SK-N-SH (cell line): ENCODE results near the gene POU2AF1. TPM values are rescaled to one million over a fixed set of nuclear protein-coding genes. Genes with fewer than 3 reads are reported as not detected.

ENCODE experiments used
- CTCF ChIA-PET: fragments of 300-600, 350-600 bp; formaldehyde crosslinking; extraction: SDS; loops from one replicate; lab custom pipeline; 2021; lab: Yijun Ruan, JAX
- POLR2A ChIA-PET: fragments of 350-600 bp; sonication (Branson Sonifier 250); formaldehyde crosslinking; extraction: SDS; loops from one replicate; lab custom pipeline; 2020; ENCODE audit warnings: antibody characterized with exemption, inconsistent platforms; lab: Yijun Ruan, JAX
- DNase-seq: peaks from one replicate; pipeline ENCODE4 v3.0.0; 2012
- H2AFZ ChIP-seq: fragments of 200-600 bp; sonication (generic); 2 replicates; pipeline ENCODE4 v1.8.1; 2016; ENCODE audit warnings: antibody characterized with exemption, mild to moderate bottlenecking, low read depth
- H3F3A ChIP-seq: fragments of 200-600 bp; sonication (generic); replicated peaks from 2 replicates; pipeline ENCODE3; 2016; ENCODE audit warnings: antibody characterized with exemption, mild to moderate bottlenecking; ENCODE audit not compliant: insufficient read depth
- H3K27ac ChIP-seq, 2 experiments: fragments of 200-500 bp in 1 of 2; fragments of 200-600 bp in 1 of 2; sonication (Bioruptor generic) in 1 of 2; sonication (generic), shearing (Covaris generic) in 1 of 2; 2 replicates each; pipeline versions ENCODE4 v1.5.1 to v1.6.1; 2014 to 2016; ENCODE audit warnings: low read depth in 2 of 2, inconsistent platforms in 1 of 2, low read length in 1 of 2, mild to moderate bottlenecking in 1 of 2, mixed read lengths in 1 of 2
- H3K27me3 ChIP-seq: fragments of 200-600 bp; sonication (generic), shearing (Covaris generic); 2 replicates; pipeline ENCODE4 v1.6.1; 2016; ENCODE audit warnings: mixed run types; ENCODE audit not compliant: insufficient read depth
- H3K36me3 ChIP-seq, 2 experiments: fragments of 200-500 bp in 1 of 2; fragments of 200-600 bp in 1 of 2; sonication (Bioruptor generic) in 1 of 2; sonication (generic) in 1 of 2; replicated peaks in 1 of 2; 2 replicates each; pipeline versions ENCODE3 to v1.5.1; 2014 to 2016; ENCODE audit warnings: low read length in 1 of 2, mild to moderate bottlenecking in 1 of 2; ENCODE audit not compliant: insufficient read depth in 2 of 2, control insufficient read depth in 1 of 2
- H3K4me1 ChIP-seq, 2 experiments: fragments of 200-500 bp in 1 of 2; fragments of 200-600 bp in 1 of 2; sonication (Bioruptor generic) in 1 of 2; sonication (generic), shearing (Covaris generic) in 1 of 2; 2 replicates each; pipeline versions ENCODE4 v1.5.1 to v1.6.1; 2014 to 2016; ENCODE audit warnings: low read depth in 1 of 2, low read length in 1 of 2, mixed run types in 1 of 2; ENCODE audit not compliant: insufficient read depth in 2 of 2, control insufficient read depth in 1 of 2
- H3K4me2 ChIP-seq: fragments of 200-600 bp; sonication (generic), shearing (Covaris generic); 2 replicates; pipeline ENCODE4 v1.6.1; 2017; ENCODE audit warnings: mixed run types
- H3K4me3 ChIP-seq, 2 experiments: fragments of 200-500 bp in 1 of 2; fragments of 200-600 bp in 1 of 2; sonication (Bioruptor generic) in 1 of 2; sonication (generic), shearing (Covaris generic) in 1 of 2; 2 replicates each; pipeline versions ENCODE4 v1.5.1 to v1.8.1; 2014 to 2016; ENCODE audit warnings: low read depth in 2 of 2, inconsistent platforms in 1 of 2, low read length in 1 of 2, mild to moderate bottlenecking in 1 of 2, mixed read lengths in 1 of 2, moderate library complexity in 1 of 2
- H3K79me2 ChIP-seq: fragments of 200-600 bp; sonication (generic); 2 replicates; pipeline ENCODE4 v1.8.1; 2017; ENCODE audit warnings: mild to moderate bottlenecking; ENCODE audit not compliant: insufficient read depth
- H3K9ac ChIP-seq: fragments of 200-600 bp; sonication (generic); 2 replicates; pipeline ENCODE4 v1.6.1; 2017; ENCODE audit warnings: mixed run types
- H3K9me2 ChIP-seq: fragments of 200-600 bp; sonication (generic); 2 replicates; pipeline ENCODE4 v1.6.1; 2017; ENCODE audit warnings: mixed run types
- H3K9me3 ChIP-seq: fragments of 200-600 bp; sonication (generic); 2 replicates; pipeline ENCODE4 v1.6.1; 2017; ENCODE audit warnings: mixed run types, mild to moderate bottlenecking, moderate library complexity
- H4K20me1 ChIP-seq: fragments of 200-600 bp; sonication (generic); 2 replicates; pipeline ENCODE4 v1.6.1; 2017; ENCODE audit warnings: mild to moderate bottlenecking, mixed run types; ENCODE audit not compliant: insufficient read depth
- EP300 ChIP-seq, 2 experiments: IDR thresholded peaks; 2 replicates each; pipeline versions ENCODE4 v1.4.0 to v1.6.1; 2012; ENCODE audit warnings: borderline replicate concordance in 1 of 2, low read depth in 1 of 2, low read length in 1 of 2
- EZH2phosphoT487 ChIP-seq: fragments of 200-600 bp; sonication (generic); IDR thresholded peaks from 2 replicates; pipeline ENCODE4 v1.6.1; 2017; ENCODE audit warnings: low read depth, mixed run types, mild to moderate bottlenecking, antibody characterized with exemption, moderate library complexity, borderline replicate concordance
- FOXM1 ChIP-seq: IDR thresholded peaks from 2 replicates; pipeline ENCODE4 v1.4.0; 2012; ENCODE audit warnings: low read depth, mild to moderate bottlenecking
- GATA2 ChIP-seq: sonication (generic); formaldehyde crosslinking; IDR thresholded peaks from 2 replicates; pipeline ENCODE4 v1.5.0; 2020; ENCODE audit warnings: mild to moderate bottlenecking, missing genetic modification reagents
- JUND ChIP-seq: IDR thresholded peaks from 2 replicates; pipeline ENCODE4 v1.4.0; 2012
- MEF2A ChIP-seq: IDR thresholded peaks from 2 replicates; pipeline ENCODE4 v1.4.0; 2012; ENCODE audit warnings: low read depth, borderline replicate concordance
- MXI1 ChIP-seq: IDR thresholded peaks from 2 replicates; pipeline ENCODE4 v1.6.1; 2012; ENCODE audit warnings: mild to moderate bottlenecking, low read depth, low read length, improper control_type of control experiment
- NRF1 ChIP-seq: IDR thresholded peaks from 2 replicates; pipeline ENCODE4 v1.6.1; 2012; ENCODE audit warnings: low read depth, mild to moderate bottlenecking, low read length
- POLR2AphosphoS5 ChIP-seq: IDR thresholded peaks from 2 replicates; pipeline ENCODE4 v1.6.1; 2012; ENCODE audit warnings: low read depth, low read length
- RCOR1 ChIP-seq: fragments of 150-350 bp; IDR thresholded peaks from 2 replicates; pipeline ENCODE4 v1.6.1; 2017; ENCODE audit warnings: antibody characterized with exemption, low read length
- TAF1 ChIP-seq: IDR thresholded peaks from 2 replicates; pipeline ENCODE4 v1.6.1; 2012; ENCODE audit warnings: low read depth, mild to moderate bottlenecking, low read length, moderate library complexity, borderline replicate concordance
- TCF12 ChIP-seq: IDR thresholded peaks from 2 replicates; pipeline ENCODE4 v1.4.0; 2012
- YY1 ChIP-seq: IDR thresholded peaks from 2 replicates; pipeline ENCODE4 v1.4.0; 2012; ENCODE audit warnings: low read depth, mild to moderate bottlenecking
- WGBS: methylation state at CpG from one replicate; pipeline ENCODE4 v1.1.6; 2017; ENCODE audit warnings: low lambda C conversion rate; 5-methylcytosine and 5-hydroxymethylcytosine counted together
- polyA plus RNA-seq, 3 experiments: library from polyadenylated mRNA; depleted of rRNA; stranded (reverse); fragments of >200 nt; gene quantifications; 2 replicates each; pipeline ENCODE4 v1.2.3, GENCODE V29; 2012
- TF ChIP-seq, protein P1 (sequence below): fragments of 200-600 bp; sonication (generic); IDR thresholded peaks from 2 replicates; pipeline ENCODE4 v1.6.1; 2017; ENCODE audit warnings: antibody characterized with exemption, mild to moderate bottlenecking, moderate library complexity
- TF ChIP-seq, protein P2 (sequence below): fragments of 150-350 bp; IDR thresholded peaks from 2 replicates; pipeline ENCODE4 v1.6.1; 2017; ENCODE audit warnings: antibody characterized with exemption, low read length, low read depth, borderline replicate concordance
- TF ChIP-seq, protein P3 (sequence below): IDR thresholded peaks from 2 replicates; pipeline ENCODE4 v1.4.0; 2012; ENCODE audit warnings: low read depth, borderline replicate concordance

POU2AF1 gene
- polyA plus RNA-seq, 1 of the 3 experiments (the other 2 are of a cell fraction) = 0.07 TPM

DNA sequence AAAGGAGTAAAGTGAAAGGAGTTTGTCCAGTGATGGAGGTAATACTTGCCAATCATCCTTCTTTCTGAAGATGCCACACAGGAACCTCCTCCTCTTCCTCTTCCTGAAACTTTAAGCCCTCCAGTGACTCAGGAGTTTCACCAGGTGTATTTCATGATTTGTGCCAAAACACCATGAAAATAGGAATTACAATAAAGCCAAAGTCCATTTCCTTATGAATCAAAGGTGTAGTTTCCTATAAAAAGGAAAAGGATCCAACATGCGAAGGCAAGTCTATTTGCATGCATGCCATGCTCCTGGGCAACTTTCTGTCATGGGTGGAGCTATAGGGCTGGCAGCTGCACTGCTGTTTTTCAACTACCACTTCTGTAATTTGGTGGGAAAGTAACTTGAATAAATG lies 9.8 kb upstream of the POU2AF1 start (continued):
- TF ChIP-seq, protein P1, sequence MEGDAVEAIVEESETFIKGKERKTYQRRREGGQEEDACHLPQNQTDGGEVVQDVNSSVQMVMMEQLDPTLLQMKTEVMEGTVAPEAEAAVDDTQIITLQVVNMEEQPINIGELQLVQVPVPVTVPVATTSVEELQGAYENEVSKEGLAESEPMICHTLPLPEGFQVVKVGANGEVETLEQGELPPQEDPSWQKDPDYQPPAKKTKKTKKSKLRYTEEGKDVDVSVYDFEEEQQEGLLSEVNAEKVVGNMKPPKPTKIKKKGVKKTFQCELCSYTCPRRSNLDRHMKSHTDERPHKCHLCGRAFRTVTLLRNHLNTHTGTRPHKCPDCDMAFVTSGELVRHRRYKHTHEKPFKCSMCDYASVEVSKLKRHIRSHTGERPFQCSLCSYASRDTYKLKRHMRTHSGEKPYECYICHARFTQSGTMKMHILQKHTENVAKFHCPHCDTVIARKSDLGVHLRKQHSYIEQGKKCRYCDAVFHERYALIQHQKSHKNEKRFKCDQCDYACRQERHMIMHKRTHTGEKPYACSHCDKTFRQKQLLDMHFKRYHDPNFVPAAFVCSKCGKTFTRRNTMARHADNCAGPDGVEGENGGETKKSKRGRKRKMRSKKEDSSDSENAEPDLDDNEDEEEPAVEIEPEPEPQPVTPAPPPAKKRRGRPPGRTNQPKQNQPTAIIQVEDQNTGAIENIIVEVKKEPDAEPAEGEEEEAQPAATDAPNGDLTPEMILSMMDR = no peak
- TF ChIP-seq POLR2AphosphoS5 = no peak
- no peak for TF ChIP-seq TCF12
- TF ChIP-seq RCOR1 = no peak

DNA sequence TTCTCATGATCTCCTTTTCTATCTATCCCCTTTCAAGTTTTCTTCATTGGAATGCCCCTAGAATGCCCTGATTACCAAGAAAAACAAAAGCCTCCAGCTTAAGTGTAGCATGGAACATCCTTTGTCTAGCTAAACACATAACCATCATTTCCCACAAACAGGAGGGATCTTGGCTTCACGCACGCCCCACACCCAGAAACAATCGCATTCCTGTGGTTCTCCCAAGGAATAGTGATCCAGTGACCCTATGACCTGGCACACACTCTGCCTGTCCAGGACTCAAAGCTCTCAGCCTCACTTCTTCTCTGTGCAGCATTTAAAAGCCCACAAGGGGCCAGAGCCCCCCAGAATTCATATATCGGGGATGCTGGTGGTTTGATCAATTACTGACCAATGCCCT lies 9.3 kb upstream of the POU2AF1 start:
- TF ChIP-seq YY1 (no peak), TAF1 (no peak), EP300 (IDR thresholded peaks at IDR 0.05; ENCODE audit: borderline replicate concordance in 1 of 2, low read depth in 1 of 2, low read length in 1 of 2) (no peak), NRF1 (no peak), FOXM1 (no peak), GATA2 (no peak), EZH2phosphoT487 (no peak), MEF2A (no peak), JUND (no peak), MXI1 (no peak)
- TF ChIP-seq, protein P2, sequence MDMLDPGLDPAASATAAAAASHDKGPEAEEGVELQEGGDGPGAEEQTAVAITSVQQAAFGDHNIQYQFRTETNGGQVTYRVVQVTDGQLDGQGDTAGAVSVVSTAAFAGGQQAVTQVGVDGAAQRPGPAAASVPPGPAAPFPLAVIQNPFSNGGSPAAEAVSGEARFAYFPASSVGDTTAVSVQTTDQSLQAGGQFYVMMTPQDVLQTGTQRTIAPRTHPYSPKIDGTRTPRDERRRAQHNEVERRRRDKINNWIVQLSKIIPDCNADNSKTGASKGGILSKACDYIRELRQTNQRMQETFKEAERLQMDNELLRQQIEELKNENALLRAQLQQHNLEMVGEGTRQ = no peak
- TF ChIP-seq, protein P3, sequence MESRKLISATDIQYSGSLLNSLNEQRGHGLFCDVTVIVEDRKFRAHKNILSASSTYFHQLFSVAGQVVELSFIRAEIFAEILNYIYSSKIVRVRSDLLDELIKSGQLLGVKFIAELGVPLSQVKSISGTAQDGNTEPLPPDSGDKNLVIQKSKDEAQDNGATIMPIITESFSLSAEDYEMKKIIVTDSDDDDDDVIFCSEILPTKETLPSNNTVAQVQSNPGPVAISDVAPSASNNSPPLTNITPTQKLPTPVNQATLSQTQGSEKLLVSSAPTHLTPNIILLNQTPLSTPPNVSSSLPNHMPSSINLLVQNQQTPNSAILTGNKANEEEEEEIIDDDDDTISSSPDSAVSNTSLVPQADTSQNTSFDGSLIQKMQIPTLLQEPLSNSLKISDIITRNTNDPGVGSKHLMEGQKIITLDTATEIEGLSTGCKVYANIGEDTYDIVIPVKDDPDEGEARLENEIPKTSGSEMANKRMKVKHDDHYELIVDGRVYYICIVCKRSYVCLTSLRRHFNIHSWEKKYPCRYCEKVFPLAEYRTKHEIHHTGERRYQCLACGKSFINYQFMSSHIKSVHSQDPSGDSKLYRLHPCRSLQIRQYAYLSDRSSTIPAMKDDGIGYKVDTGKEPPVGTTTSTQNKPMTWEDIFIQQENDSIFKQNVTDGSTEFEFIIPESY = no peak
- TF ChIP-seq, protein P1 = no peak
- ChIA-PET POLR2A (no interaction called here), CTCF (interaction anchor here (0.7 to 1.6 kb wide), 3 partner anchors 9 to 33 kb away, joined by 3 to 4 read pairs (median 4); partner anchors contain the start of gene POU2AF1)
- Histone ChIP-seq H3K9me3 (no peaks in the 10 kb centered on the region; the same call in 1 of the 2 replicates), H3F3A (no peaks in the 10 kb centered on the region), H3K27me3 (no peaks in the 10 kb centered on the region), H3K4me1 (no peaks in the 10 kb centered on the region; a peak in 1 of 4 replicates), H3K4me3 (no peak overlapping the region), H2AFZ (no peak overlapping the region), H3K79me2 (no peaks in the 10 kb centered on the region), H3K9ac (no peak overlapping the region), H3K4me2 (no peak overlapping the region), H3K36me3 (no peaks in the 10 kb centered on the region), H4K20me1 (no peaks in the 10 kb centered on the region), H3K9me2 (no peaks in the 10 kb centered on the region), H3K27ac (no peak overlapping the region)
- no peak for DNase-seq
- WGBS = 83% methylated on average over 4 of the region's 4 CpGs
